Activated B cell treated with CpG ODN at 0.5 μM for 24 hours (primary cell): ENCODE measurements around the gene KIF5A. TPM values are rescaled to one million over a fixed set of nuclear protein-coding genes. Genes with fewer than 3 reads are reported as not detected.

Source experiments
- ATAC-seq: fragments of 200-7000 bp; cut with Tn5 transposase; one replicate; pipeline ENCODE4 v1.10.0; 2021; ENCODE audit warnings: low read depth, mild to moderate bottlenecking, moderate library complexity
- CTCF ChIA-PET: fragments of 350-600 bp; sonication (Branson Sonifier 250); formaldehyde crosslinking; loops from one replicate; lab custom pipeline; 2021; ENCODE audit warnings: antibody characterized with exemption; lab: Charles Lee
- POLR2A ChIA-PET: fragments of 350-600 bp; sonication (Branson Sonifier 250); formaldehyde crosslinking; loops from one replicate; lab custom pipeline; 2021; ENCODE audit warnings: antibody characterized with exemption; lab: Charles Lee
- DNase-seq: peaks from one replicate; pipeline ENCODE4 v3.0.0; 2022
- H3K27ac Mint-ChIP-seq: one replicate; pipeline ENCODE4 v1.8.0; 2020; ENCODE audit warnings: mixed read lengths
- H3K27me3 Mint-ChIP-seq: one replicate; pipeline ENCODE4 v1.8.0; 2021; ENCODE audit warnings: mixed read lengths
- H3K36me3 Mint-ChIP-seq: one replicate; pipeline ENCODE4 v1.8.0; 2021; ENCODE audit warnings: low read depth, mixed read lengths
- H3K4me1 Mint-ChIP-seq: one replicate; pipeline ENCODE4 v1.8.0; 2021; ENCODE audit warnings: mixed read lengths
- H3K4me3 Mint-ChIP-seq: one replicate; pipeline ENCODE4 v1.8.0; 2020; ENCODE audit warnings: mild to moderate bottlenecking, mixed read lengths
- H3K9me3 Mint-ChIP-seq: one replicate; pipeline ENCODE4 v1.8.0; 2020; ENCODE audit warnings: mixed read lengths
- CTCF ChIP-seq: fragments of 200-600 bp; IDR thresholded peaks from one replicate; pipeline ENCODE4 v1.8.0; 2022; ENCODE audit warnings: antibody characterized with exemption, mild to moderate bottlenecking
- intact Hi-C: fragments of 100-400 bp; cut with micrococcal nuclease; formaldehyde crosslinking; loops from one replicate; pipeline ENCODE4 v1.15.1; 2024
- total RNA-seq: library from RNA; stranded (reverse); gene quantifications from 2 replicates; pipeline ENCODE4 v1.2.3, GENCODE V29; 2022

Gene KIF5A
- total RNA-seq, 1 donor from 2014 or later, result 0.13 TPM

GRCh38 chr12:57593187-57593586, 43.3 kb downstream of the KIF5A start:
- ChIA-PET POLR2A (interaction anchor here (0.5 to 3.4 kb wide), 5 partner anchors 12 to 184 kb away, joined by 3 to 11 read pairs (median 4); partner anchors contain the start of genes DCTN2 and DTX3), CTCF (interaction anchor here (0.7 to 4.2 kb wide), 5 partner anchors 8 to 135 kb away, joined by 4 to 21 read pairs (median 6); no protein-coding TSS in a partner anchor)
- no peak for DNase-seq
- intact Hi-C loops, result no loop called here
- Mint-ChIP-seq H3K27me3 (no peaks in the 10 kb centered on the region), H3K9me3 (no peaks in the 10 kb centered on the region), H3K36me3 (peaks cover 33% of the 10 kb centered on the region), H3K27ac (no peak overlapping the region), H3K4me1 (peaks cover 19% of the 10 kb centered on the region), H3K4me3 (no peak overlapping the region)
- ATAC-seq, result no peak
- TF ChIP-seq CTCF, result no peak

- DNase-seq (no peak), ATAC-seq (no peak)
- H3K27ac Mint-ChIP-seq, result no peak overlapping the region
- no peaks in the 10 kb centered on the region for H3K9me3 Mint-ChIP-seq
- H3K4me3 Mint-ChIP-seq, result no peak overlapping the region
- POLR2A ChIA-PET, result interaction anchor here (0.5 to 2.1 kb wide), 2 partner anchors 9 to 849 kb away, joined by 6 to 10 read pairs; partner anchors contain the start of gene PIP4K2C
- CTCF ChIA-PET, result interaction anchor here (2.0 to 2.9 kb wide), 2 partner anchors 17 to 21 kb away, joined by 6 to 7 read pairs; no protein-coding TSS in a partner anchor
- H3K4me1 Mint-ChIP-seq, result peaks cover 16% of the 10 kb centered on the region
- intact Hi-C loops, result no loop called here
- TF ChIP-seq CTCF, result no peak
- peaks cover 9% of the 10 kb centered on the region for H3K27me3 Mint-ChIP-seq
- H3K36me3 Mint-ChIP-seq, result peaks cover 66% of the 10 kb centered on the region
These were observed 50.6 kb downstream of the KIF5A start for GRCh38 chr12:57600395-57600794.

- CTCF ChIA-PET, result interaction anchor here (1.6 kb wide), 1 partner anchor 19 kb away, joined by 6 read pairs; no protein-coding TSS in a partner anchor
- POLR2A ChIA-PET, result no interaction called here
- Mint-ChIP-seq H3K36me3 (peaks cover 46% of the 10 kb centered on the region), H3K4me3 (no peak overlapping the region), H3K9me3 (no peaks in the 10 kb centered on the region), H3K27ac (no peak overlapping the region), H3K4me1 (peaks cover 16% of the 10 kb centered on the region), H3K27me3 (peaks cover 20% of the 10 kb centered on the region)
- intact Hi-C loops, result no loop called here
- ATAC-seq (no peak), DNase-seq (no peak)
- TF ChIP-seq CTCF, result no peak
These were observed 52.7 kb downstream of the KIF5A start for GRCh38 chr12:57602544-57602943.

- no peak for ATAC-seq
- ChIA-PET CTCF (interaction anchor here (1.6 kb wide), 1 partner anchor 19 kb away, joined by 6 read pairs; no protein-coding TSS in a partner anchor), POLR2A (no interaction called here)
- TF ChIP-seq CTCF, result no peak
- Mint-ChIP-seq H3K9me3 (no peaks in the 10 kb centered on the region), H3K27me3 (peaks cover 23% of the 10 kb centered on the region), H3K4me1 (peaks cover 16% of the 10 kb centered on the region), H3K4me3 (peak overlapping the region; percentile 79), H3K27ac (no peak overlapping the region), H3K36me3 (peaks cover 43% of the 10 kb centered on the region)
- intact Hi-C loops, result no loop called here
- no peak for DNase-seq
These were observed 53.5 kb downstream of the KIF5A start for GRCh38 chr12:57603324-57603723.

GRCh38 chr12:57603815-57604453, 54.1 kb downstream of the KIF5A start:
- no peak overlapping the region for H3K27ac Mint-ChIP-seq
- intact Hi-C loops, result loop anchor here (1.0 kb wide), 1 partner anchor 13 kb away; the partner anchor contains the start of gene PIP4K2C

More at GRCh38 chr12:57603815-57604453, 54.1 kb downstream of the KIF5A start:
- ATAC-seq (no peak), DNase-seq (no peak)
- peaks cover 16% of the 10 kb centered on the region for H3K4me1 Mint-ChIP-seq
- H3K36me3 Mint-ChIP-seq, result peaks cover 38% of the 10 kb centered on the region
- peak overlapping the region; percentile 79 for H3K4me3 Mint-ChIP-seq
- CTCF ChIA-PET, result interaction anchor here (1.6 kb wide), 1 partner anchor 20 kb away, joined by 6 read pairs; no protein-coding TSS in a partner anchor
- peaks cover 29% of the 10 kb centered on the region for H3K27me3 Mint-ChIP-seq
- POLR2A ChIA-PET, result no interaction called here
- no peaks in the 10 kb centered on the region for H3K9me3 Mint-ChIP-seq
- no peak for TF ChIP-seq CTCF
